ENCODE results near the gene RNU6-1. TPM values are rescaled to one million over a fixed set of nuclear protein-coding genes. Genes with fewer than 3 reads are reported as not detected.

The RNU6-1 gene
- total RNA-seq, 1 experiment from 2014 or later: not detected

DNA sequence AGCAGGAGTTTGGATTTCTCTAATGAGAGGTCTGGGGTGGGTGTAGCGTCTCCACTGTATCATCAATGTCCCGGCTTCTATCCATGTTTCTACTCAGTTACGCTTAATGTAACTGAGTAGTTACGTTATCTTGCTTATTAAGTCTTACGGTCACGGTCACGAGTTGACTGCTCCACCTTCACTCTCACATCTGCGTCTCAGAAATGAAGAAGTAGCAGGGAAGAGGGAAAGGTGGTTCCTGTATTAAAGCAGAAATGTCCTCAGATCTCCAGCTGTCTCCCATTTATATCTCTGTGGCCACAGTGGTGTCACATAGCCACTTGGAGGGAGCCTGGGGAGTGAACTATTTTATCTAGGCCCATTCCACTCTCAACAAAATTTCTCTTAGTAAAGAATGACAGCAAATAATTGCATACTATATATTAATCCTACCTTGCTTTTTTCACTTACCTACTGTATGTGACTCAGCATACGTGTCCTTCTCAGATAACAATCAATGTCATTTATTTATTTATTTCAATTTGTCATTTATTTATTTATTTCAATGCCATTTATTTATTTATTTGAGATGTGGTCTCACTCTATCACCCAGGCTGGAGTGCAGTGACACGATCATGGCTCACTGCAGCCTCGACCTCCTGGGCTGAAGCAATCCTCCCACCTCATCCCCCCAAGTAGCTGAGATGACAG, 39.7 kb upstream of the RNU6-1 start:
- H3K4me1 ChIP-seq (ENCODE audit: insufficient read depth, low read length, poor library complexity, severe bottlenecking): peaks cover 28% of the 10 kb centered on the region
- no peak overlapping the region for H3K4me3 ChIP-seq (ENCODE audit: low read depth, low read length, poor library complexity, severe bottlenecking)
- H3K27me3 ChIP-seq (replicated peaks; ENCODE audit: insufficient read depth, low read depth, low read length, poor library complexity): no peaks in the 10 kb centered on the region
- no TSS peak for BruUV-seq (replicated peaks)
- intact Hi-C loops (cut with micrococcal nuclease; ENCODE audit: unreplicated experiment): no loop called here
- CTCF ChIA-PET: no interaction called here
- no peaks in the 10 kb centered on the region for H3K36me3 ChIP-seq (ENCODE audit: insufficient read depth, low read length, poor library complexity, severe bottlenecking)
- TF ChIP-seq EZH2 (IDR thresholded peaks at IDR 0.05; ENCODE audit: borderline replicate concordance, low read depth, low read length, poor library complexity, severe bottlenecking): no peak
- TF ChIP-seq, protein P1, sequence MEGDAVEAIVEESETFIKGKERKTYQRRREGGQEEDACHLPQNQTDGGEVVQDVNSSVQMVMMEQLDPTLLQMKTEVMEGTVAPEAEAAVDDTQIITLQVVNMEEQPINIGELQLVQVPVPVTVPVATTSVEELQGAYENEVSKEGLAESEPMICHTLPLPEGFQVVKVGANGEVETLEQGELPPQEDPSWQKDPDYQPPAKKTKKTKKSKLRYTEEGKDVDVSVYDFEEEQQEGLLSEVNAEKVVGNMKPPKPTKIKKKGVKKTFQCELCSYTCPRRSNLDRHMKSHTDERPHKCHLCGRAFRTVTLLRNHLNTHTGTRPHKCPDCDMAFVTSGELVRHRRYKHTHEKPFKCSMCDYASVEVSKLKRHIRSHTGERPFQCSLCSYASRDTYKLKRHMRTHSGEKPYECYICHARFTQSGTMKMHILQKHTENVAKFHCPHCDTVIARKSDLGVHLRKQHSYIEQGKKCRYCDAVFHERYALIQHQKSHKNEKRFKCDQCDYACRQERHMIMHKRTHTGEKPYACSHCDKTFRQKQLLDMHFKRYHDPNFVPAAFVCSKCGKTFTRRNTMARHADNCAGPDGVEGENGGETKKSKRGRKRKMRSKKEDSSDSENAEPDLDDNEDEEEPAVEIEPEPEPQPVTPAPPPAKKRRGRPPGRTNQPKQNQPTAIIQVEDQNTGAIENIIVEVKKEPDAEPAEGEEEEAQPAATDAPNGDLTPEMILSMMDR (conservative IDR thresholded peaks at IDR 0.05; ENCODE audit: low read depth, low read length): no peak
- no peaks in the 10 kb centered on the region for H3K9me3 ChIP-seq (ENCODE audit: low read depth, low read length, poor library complexity, severe bottlenecking)
- no peak overlapping the region for H3K27ac ChIP-seq (ENCODE audit: low read depth, low read length, poor library complexity, severe bottlenecking)
- POLR2A ChIA-PET (ENCODE audit: low non-redundant PET): no interaction called here
- DNase-seq (ENCODE audit: low spot score): no peak

- no peak overlapping the region for H3K4me3 ChIP-seq (ENCODE audit: low read depth, low read length, poor library complexity, severe bottlenecking)
- H3K36me3 ChIP-seq (ENCODE audit: insufficient read depth, low read length, poor library complexity, severe bottlenecking): no peaks in the 10 kb centered on the region
- H3K4me1 ChIP-seq (ENCODE audit: insufficient read depth, low read length, poor library complexity, severe bottlenecking): peaks cover 20% of the 10 kb centered on the region
- ChIA-PET CTCF (interaction anchor here (0.6 kb wide), 1 partner anchor 25 kb away, joined by 6 read pairs; no protein-coding TSS in a partner anchor), POLR2A (ENCODE audit: low non-redundant PET) (no interaction called here)
- no peaks in the 10 kb centered on the region for H3K9me3 ChIP-seq (ENCODE audit: low read depth, low read length, poor library complexity, severe bottlenecking)
- no peak overlapping the region for H3K27ac ChIP-seq (ENCODE audit: low read depth, low read length, poor library complexity, severe bottlenecking)
- no peak for TF ChIP-seq EZH2 (IDR thresholded peaks at IDR 0.05; ENCODE audit: borderline replicate concordance, low read depth, low read length, poor library complexity, severe bottlenecking)
- TF ChIP-seq, protein P1 (conservative IDR thresholded peaks at IDR 0.05; ENCODE audit: low read depth, low read length): no peak
- no peaks in the 10 kb centered on the region for H3K27me3 ChIP-seq (replicated peaks; ENCODE audit: insufficient read depth, low read depth, low read length, poor library complexity)
- intact Hi-C loops (cut with micrococcal nuclease; ENCODE audit: unreplicated experiment): no loop called here
- no TSS peak for BruUV-seq (replicated peaks)
- no peak for DNase-seq (ENCODE audit: low spot score)
These were observed 38.9 kb upstream of the RNU6-1 start for GRCh38 chr15:67878712-67879206.

DNA sequence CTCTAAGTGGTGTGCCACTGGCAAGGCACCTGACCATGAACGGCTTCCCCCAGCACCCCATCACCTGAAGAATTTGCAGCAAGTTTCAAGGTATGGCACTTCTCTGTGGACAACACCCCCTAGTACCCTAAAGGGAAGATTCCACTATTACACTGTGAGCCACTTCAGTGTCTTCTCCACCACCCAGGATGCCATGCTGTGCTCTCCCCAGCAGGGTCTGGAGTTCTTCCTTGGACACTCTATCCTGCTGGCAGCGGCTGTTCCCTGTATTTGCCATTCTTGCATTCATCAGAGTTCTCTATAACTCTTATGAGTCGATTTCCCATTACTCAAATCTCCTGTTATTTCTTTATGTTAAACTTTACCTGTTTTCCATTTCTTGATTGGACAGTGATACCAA, 33.9 kb upstream of the RNU6-1 start:
- Histone ChIP-seq H3K27me3 (replicated peaks; ENCODE audit: insufficient read depth, low read depth, low read length, poor library complexity) (no peaks in the 10 kb centered on the region), H3K4me3 (ENCODE audit: low read depth, low read length, poor library complexity, severe bottlenecking) (no peak overlapping the region), H3K4me1 (ENCODE audit: insufficient read depth, low read length, poor library complexity, severe bottlenecking) (no peaks in the 10 kb centered on the region), H3K27ac (ENCODE audit: low read depth, low read length, poor library complexity, severe bottlenecking) (no peak overlapping the region), H3K9me3 (ENCODE audit: low read depth, low read length, poor library complexity, severe bottlenecking) (no peaks in the 10 kb centered on the region), H3K36me3 (ENCODE audit: insufficient read depth, low read length, poor library complexity, severe bottlenecking) (no peaks in the 10 kb centered on the region)
- ChIA-PET CTCF (interaction anchor here (0.6 kb wide), 1 partner anchor 180 kb away, joined by 6 read pairs; the partner anchor contains the start of gene PIAS1), POLR2A (ENCODE audit: low non-redundant PET) (no interaction called here)
- intact Hi-C loops (cut with micrococcal nuclease; ENCODE audit: unreplicated experiment): no loop called here
- TF ChIP-seq, protein P1 (conservative IDR thresholded peaks at IDR 0.05; ENCODE audit: low read depth, low read length): no peak
- no peak for TF ChIP-seq EZH2 (IDR thresholded peaks at IDR 0.05; ENCODE audit: borderline replicate concordance, low read depth, low read length, poor library complexity, severe bottlenecking)
- BruUV-seq (replicated peaks): no TSS peak
- DNase-seq (ENCODE audit: low spot score): no peak

Measured in A673 (cell line).